GM12875 (cell line): Measurements from ENCODE around the gene ALOX15.

ENCODE experiments used
- H3K4me3 ChIP-seq: one replicate; pipeline ENCODE4 v1.5.1; 2011; ENCODE audit warnings: low read depth, low read length, control low read depth
- TF ChIP-seq, protein P1 (sequence below): IDR thresholded peaks from 2 replicates; pipeline ENCODE4 v1.5.1; 2011; ENCODE audit warnings: low read depth, mild to moderate bottlenecking, control low read depth, inconsistent platforms, low read length, moderate library complexity, borderline replicate concordance; ENCODE audit not compliant: insufficient read depth

Gene ALOX15

DNA sequence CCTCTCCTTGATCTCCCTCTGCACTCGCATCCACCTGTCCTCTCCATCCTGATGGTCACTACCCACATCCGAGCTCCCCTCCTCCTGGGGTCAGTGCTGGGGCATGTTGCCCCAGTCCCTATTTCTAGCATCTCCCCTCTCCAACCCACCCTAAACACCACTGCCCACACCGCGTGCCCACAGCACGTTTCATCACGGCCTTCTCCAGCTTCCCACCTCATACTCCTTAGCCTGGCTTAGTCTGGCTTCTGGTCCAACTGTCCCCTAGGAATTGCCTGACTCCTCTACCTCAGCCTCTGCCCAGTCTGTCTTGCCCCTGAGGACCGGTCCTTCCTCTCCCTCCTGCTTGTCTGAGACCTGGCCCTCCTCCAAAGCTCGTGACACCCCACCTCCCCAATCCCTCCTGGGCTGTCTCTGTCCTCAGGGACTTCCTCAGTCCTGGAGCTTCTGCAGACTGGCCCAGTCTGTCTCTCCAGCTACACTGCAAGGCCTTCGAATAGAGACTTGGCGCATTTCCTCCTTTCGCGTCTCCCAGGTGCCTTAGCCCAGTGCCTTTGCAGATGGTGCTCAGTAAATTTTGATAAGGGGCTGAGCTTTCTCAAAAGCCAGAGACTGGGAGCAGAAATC, 4.9 kb downstream of the ALOX15 start:
- TF ChIP-seq, protein P1, sequence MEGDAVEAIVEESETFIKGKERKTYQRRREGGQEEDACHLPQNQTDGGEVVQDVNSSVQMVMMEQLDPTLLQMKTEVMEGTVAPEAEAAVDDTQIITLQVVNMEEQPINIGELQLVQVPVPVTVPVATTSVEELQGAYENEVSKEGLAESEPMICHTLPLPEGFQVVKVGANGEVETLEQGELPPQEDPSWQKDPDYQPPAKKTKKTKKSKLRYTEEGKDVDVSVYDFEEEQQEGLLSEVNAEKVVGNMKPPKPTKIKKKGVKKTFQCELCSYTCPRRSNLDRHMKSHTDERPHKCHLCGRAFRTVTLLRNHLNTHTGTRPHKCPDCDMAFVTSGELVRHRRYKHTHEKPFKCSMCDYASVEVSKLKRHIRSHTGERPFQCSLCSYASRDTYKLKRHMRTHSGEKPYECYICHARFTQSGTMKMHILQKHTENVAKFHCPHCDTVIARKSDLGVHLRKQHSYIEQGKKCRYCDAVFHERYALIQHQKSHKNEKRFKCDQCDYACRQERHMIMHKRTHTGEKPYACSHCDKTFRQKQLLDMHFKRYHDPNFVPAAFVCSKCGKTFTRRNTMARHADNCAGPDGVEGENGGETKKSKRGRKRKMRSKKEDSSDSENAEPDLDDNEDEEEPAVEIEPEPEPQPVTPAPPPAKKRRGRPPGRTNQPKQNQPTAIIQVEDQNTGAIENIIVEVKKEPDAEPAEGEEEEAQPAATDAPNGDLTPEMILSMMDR: no peak
- peak overlapping the region; percentile 5 for H3K4me3 ChIP-seq

DNA sequence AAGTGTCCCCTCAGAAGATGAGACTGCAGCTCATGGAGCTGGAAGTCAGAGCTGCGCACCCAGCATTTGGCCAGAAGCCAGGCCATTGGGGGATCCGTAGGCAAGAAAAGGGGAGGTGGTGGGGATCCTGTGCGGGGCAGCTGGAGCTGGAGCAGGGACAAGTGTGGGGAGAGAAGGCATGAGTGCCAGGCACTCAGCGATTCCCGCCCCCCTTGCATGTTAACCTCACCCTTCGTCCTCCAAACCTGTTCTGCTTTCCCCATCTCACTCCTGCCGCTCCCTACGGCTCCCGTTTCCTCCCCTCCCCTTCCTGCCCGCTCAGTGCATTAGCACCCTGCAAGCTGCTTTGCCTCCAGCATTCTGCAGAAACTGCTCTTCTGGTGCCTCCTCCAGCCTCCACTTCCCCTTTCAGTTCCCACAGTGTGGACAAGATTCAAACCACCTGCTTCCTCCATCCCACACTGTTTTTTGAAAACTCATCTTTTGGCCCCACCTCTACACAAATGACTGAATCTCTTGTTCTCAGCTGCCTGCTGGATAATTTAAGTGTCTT, 5.6 kb downstream of the ALOX15 start:
- peak overlapping the region; percentile 26 for H3K4me3 ChIP-seq
- TF ChIP-seq, protein P1: no peak

DNA sequence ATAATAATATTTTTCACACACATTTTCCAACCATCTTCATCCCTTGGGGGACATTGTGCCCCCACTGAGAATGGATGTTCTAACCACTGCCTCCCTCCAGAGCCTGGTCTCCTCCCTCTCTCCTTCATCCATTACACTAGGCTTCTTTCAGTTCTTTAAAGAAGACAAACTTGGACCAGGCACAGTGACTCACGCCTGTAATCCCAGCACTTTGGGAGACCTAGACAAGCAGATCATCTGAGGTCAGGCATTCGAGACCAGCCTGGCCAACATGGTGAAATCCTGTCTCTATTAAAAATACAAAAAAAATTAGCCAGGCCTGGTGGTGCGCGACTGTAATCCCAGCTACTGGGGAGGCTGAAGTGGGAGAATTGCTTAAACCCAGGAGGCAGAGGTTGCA, 6.5 kb downstream of the ALOX15 start:
- no peak overlapping the region for H3K4me3 ChIP-seq

DNA sequence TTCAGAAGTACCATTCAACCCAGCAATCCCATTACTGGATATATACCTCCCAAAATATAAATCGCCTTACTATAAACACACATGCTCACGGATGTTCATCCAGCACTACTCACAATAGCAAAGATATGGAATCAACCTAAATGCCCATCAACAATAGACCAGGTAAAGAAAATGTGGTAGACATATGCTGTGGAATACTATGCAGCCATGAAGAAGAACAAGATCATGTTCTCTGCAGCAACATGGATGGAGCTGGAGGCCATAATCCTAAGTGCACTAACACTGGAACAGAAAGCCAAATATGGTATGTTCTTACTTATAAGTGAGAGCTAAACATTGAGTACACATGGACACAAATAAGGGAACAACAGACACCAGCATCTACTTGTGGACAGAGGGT, 7.8 kb downstream of the ALOX15 start:
- TF ChIP-seq, protein P1: no peak
- no peak overlapping the region for H3K4me3 ChIP-seq

More for the DNA sequence above, 6.5 kb downstream of the ALOX15 start:
- TF ChIP-seq, protein P1: no peak

DNA sequence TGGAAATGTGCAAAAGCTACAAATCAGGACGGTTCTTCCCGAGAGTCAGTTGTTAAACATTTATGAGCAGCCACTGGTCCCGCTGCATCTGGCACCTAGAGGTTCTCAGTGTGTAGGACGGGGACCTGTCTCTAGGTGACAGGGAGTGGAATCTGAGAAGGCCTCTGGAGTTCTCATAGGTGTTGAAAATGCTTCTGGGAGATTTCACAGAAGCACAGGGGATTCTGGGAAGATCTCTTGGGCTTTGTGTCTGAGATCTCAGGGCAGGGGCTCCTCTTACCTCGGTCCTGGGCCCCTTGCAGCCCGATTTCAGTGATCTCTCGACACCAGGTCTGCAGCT, 8.9 kb downstream of the ALOX15 start:
- H3K4me3 ChIP-seq: no peak overlapping the region
- TF ChIP-seq, protein P1: no peak

DNA sequence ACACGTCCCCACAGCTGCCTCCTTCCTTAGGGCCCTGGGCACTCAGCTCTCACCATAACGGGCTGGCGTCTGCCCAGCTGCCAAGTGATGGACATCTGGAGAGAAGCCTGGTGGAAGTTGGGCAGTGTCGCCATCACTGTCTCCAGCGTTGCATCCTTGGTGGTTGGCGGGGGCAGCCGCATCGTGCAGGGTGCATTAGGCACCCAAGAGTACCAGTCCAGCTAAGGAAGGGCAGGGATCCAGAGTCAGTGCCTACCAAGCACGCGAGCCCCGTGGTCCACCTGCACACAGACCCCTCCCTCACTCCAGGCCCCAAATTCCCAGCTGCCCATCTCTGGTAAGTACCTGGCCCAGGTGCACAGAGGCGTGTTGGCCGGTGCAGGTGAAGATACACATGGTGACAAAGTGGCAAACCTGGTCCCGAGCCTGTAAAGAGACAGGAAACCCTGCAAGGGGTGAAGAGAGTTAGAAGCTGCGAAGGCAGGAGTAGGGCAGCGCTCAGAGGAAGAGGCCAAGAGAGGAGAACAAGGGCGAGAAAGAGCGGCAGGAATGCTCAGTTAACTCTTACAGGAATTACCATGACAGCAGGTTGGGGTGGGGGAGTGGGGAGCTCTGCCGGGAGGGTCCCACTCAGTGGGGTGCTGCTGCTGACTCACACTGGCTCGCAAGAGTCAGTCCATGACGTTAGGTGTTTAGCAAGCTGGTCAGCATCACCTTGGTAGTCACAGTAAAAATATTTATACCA, 9.5 kb downstream of the ALOX15 start:
- H3K4me3 ChIP-seq: no peak overlapping the region
- TF ChIP-seq, protein P1: no peak

DNA sequence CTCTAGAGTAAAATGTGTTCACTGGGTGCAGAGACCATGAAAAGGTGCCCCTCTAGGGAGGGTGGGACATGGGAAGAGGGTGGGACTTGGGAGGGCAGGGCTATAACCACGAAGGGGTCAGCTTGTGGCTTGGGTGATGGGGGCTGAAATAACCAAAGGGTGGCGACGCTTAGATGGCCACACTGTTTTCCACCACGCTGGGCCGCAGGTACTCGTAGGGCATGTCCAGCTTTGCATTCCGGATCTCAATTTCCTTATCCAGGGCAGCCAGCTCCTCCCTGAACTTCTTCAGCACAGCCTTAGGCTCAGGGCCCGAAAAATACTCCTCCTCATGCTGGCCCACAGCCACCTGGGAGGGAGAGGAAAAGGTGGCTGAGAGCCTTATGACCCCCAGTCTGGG, 10.0 kb downstream of the ALOX15 start:
- TF ChIP-seq, protein P1: no peak
- H3K4me3 ChIP-seq: no peak overlapping the region
